GM12878 (cell line): ENCODE results near the gene ITCH.

ENCODE experiments used
- CHD2 ChIP-seq: IDR thresholded peaks from 2 replicates; pipeline ENCODE4 v1.6.1; 2011; ENCODE audit warnings: low read depth, low read length, improper control_type of control experiment, borderline replicate concordance
- EZH2 ChIP-seq: IDR thresholded peaks from 2 replicates; pipeline ENCODE4 v1.6.1; 2012; ENCODE audit warnings: low read depth, mild to moderate bottlenecking, control low read depth, inconsistent platforms, low read length, borderline replicate concordance; ENCODE audit not compliant: control insufficient read depth
- MXI1 ChIP-seq: fragments of 150-350 bp; IDR thresholded peaks from 2 replicates; pipeline ENCODE4 v1.6.1; 2011; ENCODE audit warnings: low read depth, mild to moderate bottlenecking, inconsistent platforms, low read length, improper control_type of control experiment
- NFIC ChIP-seq: IDR thresholded peaks from 2 replicates; pipeline ENCODE4 v1.6.1; 2012; ENCODE audit warnings: low read depth, mild to moderate bottlenecking, inconsistent platforms, low read length, moderate library complexity
- POLR2AphosphoS5 ChIP-seq: IDR thresholded peaks from 2 replicates; pipeline ENCODE4 v1.6.1; 2011; ENCODE audit warnings: mild to moderate bottlenecking, low read length, inconsistent platforms
- PRDM15 ChIP-seq: fragments of 450-650 bp; formaldehyde crosslinking; IDR thresholded peaks from 2 replicates; pipeline ENCODE4 v1.4.0; 2020; ENCODE audit warnings: mild to moderate bottlenecking, moderate library complexity
- SREBF1 ChIP-seq: IDR thresholded peaks from 2 replicates; pipeline ENCODE4 v1.6.1; 2012; ENCODE audit warnings: mild to moderate bottlenecking, low read length
- ZBTB40 ChIP-seq: fragments of 450-650 bp; IDR thresholded peaks from 2 replicates; pipeline ENCODE4 v1.6.1; 2016; ENCODE audit warnings: mild to moderate bottlenecking, moderate library complexity, borderline replicate concordance
- ZNF217 ChIP-seq: fragments of 450-650 bp; IDR thresholded peaks from 2 replicates; pipeline ENCODE4 v1.6.1; 2017; ENCODE audit warnings: antibody characterized with exemption, mild to moderate bottlenecking
- ZNF24 ChIP-seq: fragments of 450-650 bp; IDR thresholded peaks from 2 replicates; pipeline ENCODE4 v1.6.1; 2017; ENCODE audit warnings: antibody characterized with exemption, mild to moderate bottlenecking
- TF ChIP-seq, protein P1 (sequence below), 3 experiments: IDR thresholded peaks in 2 of 3; conservative IDR thresholded peaks in 1 of 3; 2 replicates each; pipeline ENCODE4 v1.5.1; 2011; ENCODE audit warnings: low read depth in 3 of 3, low read length in 3 of 3, mild to moderate bottlenecking in 3 of 3, control low read depth in 2 of 3, moderate library complexity in 2 of 3, inconsistent platforms in 1 of 3, mixed read lengths in 1 of 3; ENCODE audit not compliant: control insufficient read depth in 2 of 3, insufficient read depth in 1 of 3; ENCODE audit errors: extremely low read depth in 1 of 3
- TF ChIP-seq, protein P2 (sequence below): IDR thresholded peaks from 2 replicates; pipeline ENCODE4 v1.6.1; 2011; ENCODE audit warnings: borderline replicate concordance, low read depth, mild to moderate bottlenecking, moderate library complexity, mixed read lengths, low read length; ENCODE audit not compliant: insufficient read depth; ENCODE audit errors: extremely low read length

GRCh38 chr20:34527016-34527415, 163.9 kb downstream of the ITCH start:
- no peak for TF ChIP-seq SREBF1
- no peak for TF ChIP-seq ZNF24
- TF ChIP-seq, protein P1, sequence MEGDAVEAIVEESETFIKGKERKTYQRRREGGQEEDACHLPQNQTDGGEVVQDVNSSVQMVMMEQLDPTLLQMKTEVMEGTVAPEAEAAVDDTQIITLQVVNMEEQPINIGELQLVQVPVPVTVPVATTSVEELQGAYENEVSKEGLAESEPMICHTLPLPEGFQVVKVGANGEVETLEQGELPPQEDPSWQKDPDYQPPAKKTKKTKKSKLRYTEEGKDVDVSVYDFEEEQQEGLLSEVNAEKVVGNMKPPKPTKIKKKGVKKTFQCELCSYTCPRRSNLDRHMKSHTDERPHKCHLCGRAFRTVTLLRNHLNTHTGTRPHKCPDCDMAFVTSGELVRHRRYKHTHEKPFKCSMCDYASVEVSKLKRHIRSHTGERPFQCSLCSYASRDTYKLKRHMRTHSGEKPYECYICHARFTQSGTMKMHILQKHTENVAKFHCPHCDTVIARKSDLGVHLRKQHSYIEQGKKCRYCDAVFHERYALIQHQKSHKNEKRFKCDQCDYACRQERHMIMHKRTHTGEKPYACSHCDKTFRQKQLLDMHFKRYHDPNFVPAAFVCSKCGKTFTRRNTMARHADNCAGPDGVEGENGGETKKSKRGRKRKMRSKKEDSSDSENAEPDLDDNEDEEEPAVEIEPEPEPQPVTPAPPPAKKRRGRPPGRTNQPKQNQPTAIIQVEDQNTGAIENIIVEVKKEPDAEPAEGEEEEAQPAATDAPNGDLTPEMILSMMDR (IDR thresholded peaks at IDR 0.05 in 2 of 3, conservative IDR thresholded peaks at IDR 0.05 in 1 of 3; ENCODE audit: control insufficient read depth in 2 of 3, extremely low read depth in 1 of 3, insufficient read depth in 1 of 3, low read depth in 3 of 3, low read length in 3 of 3), result no peak
- no peak for TF ChIP-seq CHD2
- TF ChIP-seq ZNF217, result no peak
- TF ChIP-seq NFIC, result no peak
- no peak for TF ChIP-seq EZH2
- TF ChIP-seq, protein P2, sequence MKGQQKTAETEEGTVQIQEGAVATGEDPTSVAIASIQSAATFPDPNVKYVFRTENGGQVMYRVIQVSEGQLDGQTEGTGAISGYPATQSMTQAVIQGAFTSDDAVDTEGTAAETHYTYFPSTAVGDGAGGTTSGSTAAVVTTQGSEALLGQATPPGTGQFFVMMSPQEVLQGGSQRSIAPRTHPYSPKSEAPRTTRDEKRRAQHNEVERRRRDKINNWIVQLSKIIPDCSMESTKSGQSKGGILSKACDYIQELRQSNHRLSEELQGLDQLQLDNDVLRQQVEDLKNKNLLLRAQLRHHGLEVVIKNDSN, result no peak
- TF ChIP-seq MXI1, result no peak
- no peak for TF ChIP-seq POLR2AphosphoS5
- no peak for TF ChIP-seq ZBTB40
- no peak for TF ChIP-seq PRDM15 (CRISPR knock-in tag)
